Subcutaneous abdominal adipose tissue (tissue), 5 donors: ENCODE measurements around the gene SDF4.

Source experiments
- H3K27ac ChIP-seq: one replicate; pipeline ENCODE4 v1.7.0; 2013; ENCODE audit warnings: low read depth, mild to moderate bottlenecking, inconsistent platforms, low read length, moderate library complexity
- H3K27me3 ChIP-seq, 5 donors: one replicate each; pipeline ENCODE4 v1.7.0; 2013; ENCODE audit warnings: low read length in 5 of 5, inconsistent platforms in 1 of 5; ENCODE audit not compliant: control insufficient read depth in 5 of 5, insufficient read depth in 4 of 5
- H3K36me3 ChIP-seq, 5 donors: one replicate each; pipeline ENCODE4 v1.7.0; 2013; ENCODE audit warnings: low read length in 5 of 5; ENCODE audit not compliant: control insufficient read depth in 5 of 5, insufficient read depth in 5 of 5
- H3K4me1 ChIP-seq, 5 donors: one replicate each; pipeline ENCODE4 v1.7.0; 2013; ENCODE audit warnings: low read length in 5 of 5, mild to moderate bottlenecking in 3 of 5, moderate library complexity in 1 of 5; ENCODE audit not compliant: control insufficient read depth in 5 of 5, insufficient read depth in 5 of 5
- H3K4me3 ChIP-seq, 5 donors: one replicate each; pipeline ENCODE4 v1.7.0; 2013; ENCODE audit warnings: low read length in 5 of 5, low read depth in 1 of 5
- H3K9ac ChIP-seq, 5 donors: one replicate each; pipeline ENCODE4 v1.7.0; 2013; ENCODE audit warnings: low read length in 5 of 5, mild to moderate bottlenecking in 4 of 5, moderate library complexity in 3 of 5
- H3K9me3 ChIP-seq, 5 donors: one replicate each; pipeline ENCODE4 v1.7.0; 2013; ENCODE audit warnings: low read length in 5 of 5; ENCODE audit not compliant: control insufficient read depth in 5 of 5
- donor health status: healthy.
- donor health status: healthy.
- donor health status: healthy.
- donor health status: healthy.
- donor health status: healthy.

Gene SDF4

DNA sequence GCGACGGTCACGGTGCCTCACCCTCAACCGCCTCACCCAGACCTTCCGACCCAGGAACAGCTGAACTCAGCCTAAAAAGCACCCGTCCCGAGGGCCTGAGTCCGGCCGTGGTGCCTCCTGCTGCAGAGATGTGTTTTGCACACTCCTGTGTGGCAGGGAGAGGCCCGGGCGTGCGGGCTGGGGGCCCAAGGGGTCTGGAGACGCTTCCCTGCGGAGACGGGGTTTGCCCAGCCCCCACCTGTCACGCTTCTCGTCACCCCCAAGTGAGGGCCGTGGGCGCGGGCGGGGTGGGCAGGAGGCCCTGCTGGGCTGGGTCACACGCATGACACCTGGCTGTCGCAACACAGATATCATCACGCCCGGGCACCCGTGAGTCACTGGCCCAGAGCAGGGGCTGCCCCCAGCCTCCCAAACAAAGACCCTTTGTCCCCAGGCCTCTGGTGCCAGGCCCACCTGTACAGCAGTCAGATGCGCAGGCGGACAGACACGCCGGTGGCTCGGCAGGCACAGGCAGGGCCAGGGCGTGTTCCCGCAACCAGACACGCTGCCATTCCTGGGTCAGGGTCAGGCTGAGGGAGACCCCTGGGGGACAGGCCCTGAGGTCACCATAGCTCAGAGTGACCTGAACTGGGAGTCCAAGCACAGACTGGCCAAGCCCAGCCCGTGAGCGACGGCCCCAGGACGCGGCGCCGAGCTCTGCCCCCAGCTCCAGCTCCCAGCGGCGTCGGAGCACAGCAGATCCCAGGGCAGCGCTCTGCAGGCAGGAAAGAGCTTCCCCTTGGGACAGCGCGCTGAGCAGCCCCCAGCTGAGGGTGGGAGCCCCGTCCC lies 6.3 kb upstream of the SDF4 start:
- no peak overlapping the region for H3K9ac ChIP-seq
- peaks cover 0 to 14% (median 7%) of the 10 kb centered on the region in 5 donors for H3K36me3 ChIP-seq
- no peak overlapping the region for H3K4me3 ChIP-seq
- no peaks in the 10 kb centered on the region for H3K9me3 ChIP-seq
- H3K27me3 ChIP-seq = peaks cover 30 to 44% (median 36%) of the 10 kb centered on the region in 5 donors
- no peak overlapping the region for H3K27ac ChIP-seq
- peaks cover 0 to 15% (median 10%) of the 10 kb centered on the region in 5 donors for H3K4me1 ChIP-seq

DNA sequence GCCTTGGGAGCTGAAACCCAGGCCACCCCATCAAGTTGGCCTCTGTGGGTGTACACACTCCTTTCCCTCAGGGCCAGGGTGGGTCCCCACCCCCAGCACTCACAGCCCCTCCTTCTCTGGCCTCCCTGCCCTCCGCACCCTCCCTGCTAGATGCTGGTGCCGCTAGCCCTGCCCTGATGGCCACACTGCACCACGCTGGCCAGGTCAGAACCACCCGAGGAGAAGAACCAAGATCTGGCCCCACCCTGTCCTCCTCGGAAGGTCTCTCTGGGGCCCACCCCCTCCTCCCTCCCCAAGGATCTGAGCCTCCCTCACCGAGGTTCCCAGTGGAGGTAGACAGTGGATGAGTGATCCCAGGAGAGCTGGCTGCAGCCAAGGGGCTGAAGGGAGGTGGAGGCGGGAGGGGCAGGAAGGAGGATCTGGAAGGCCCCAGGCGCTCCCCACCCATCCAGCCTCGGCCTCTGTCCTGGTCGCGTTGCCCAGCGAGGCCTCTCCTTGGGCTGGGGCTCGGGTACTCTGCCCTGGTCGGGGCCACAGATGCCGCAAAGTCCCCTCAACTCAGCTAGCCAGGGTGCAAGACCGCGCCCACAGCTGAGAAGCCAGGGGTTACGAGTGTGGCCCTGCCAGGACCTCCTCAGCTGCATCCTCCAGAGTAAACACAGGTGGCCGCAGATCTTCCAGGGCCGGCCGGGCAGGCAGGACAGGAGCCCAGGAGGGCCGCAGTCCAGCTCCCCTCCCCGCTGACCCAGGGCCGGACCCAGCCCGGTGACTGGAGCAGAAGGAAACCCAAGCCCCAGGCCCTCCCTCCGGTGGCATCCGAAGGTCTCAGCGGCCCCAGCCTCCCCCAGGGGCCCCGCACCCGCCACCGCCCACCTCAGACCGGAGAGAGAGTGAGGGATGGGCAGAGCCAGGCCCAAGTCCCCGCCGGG lies 5.4 kb upstream of the SDF4 start:
- Histone ChIP-seq H3K4me3 (no peak overlapping the region), H3K9ac (no peak overlapping the region), H3K9me3 (peaks cover 0 to 4% (median 0%) of the 10 kb centered on the region in 5 donors), H3K27ac (no peak overlapping the region), H3K36me3 (peaks cover 0 to 14% (median 7%) of the 10 kb centered on the region in 5 donors), H3K27me3 (peaks cover 30 to 44% (median 36%) of the 10 kb centered on the region in 5 donors), H3K4me1 (peaks cover 0 to 19% (median 14%) of the 10 kb centered on the region in 5 donors)

DNA sequence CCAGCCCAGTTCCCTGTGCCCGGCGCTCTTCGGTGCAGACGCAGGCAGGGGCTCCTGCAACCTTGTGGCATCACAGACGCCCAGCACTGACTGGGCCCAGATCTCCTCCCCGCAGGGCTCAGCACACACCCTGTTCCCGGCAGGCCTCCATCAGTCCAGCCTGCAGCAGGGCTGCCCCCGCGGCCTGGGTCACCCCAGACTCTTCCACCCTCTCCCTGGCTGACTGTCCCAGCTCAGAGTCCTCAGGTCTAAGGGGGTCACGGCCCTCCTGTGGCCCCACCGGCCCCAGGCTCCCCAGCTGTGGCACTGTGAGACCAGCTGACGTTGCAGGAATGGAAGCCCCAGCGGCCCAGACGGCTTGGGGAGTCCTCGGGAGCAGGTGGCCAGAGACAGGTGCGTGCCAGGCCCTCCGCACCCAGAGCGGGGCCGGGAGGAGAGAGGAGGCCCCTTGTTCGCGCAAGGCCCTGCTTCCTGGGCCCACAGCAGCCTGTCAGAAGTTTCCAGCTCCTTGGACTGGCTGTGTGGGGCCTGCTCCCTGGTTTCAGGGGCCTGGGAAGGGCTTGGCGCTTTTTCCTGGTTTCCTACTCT lies 4.5 kb upstream of the SDF4 start:
- peaks cover 0 to 14% (median 7%) of the 10 kb centered on the region in 5 donors for H3K36me3 ChIP-seq
- H3K9me3 ChIP-seq = peaks cover 0 to 4% (median 0%) of the 10 kb centered on the region in 5 donors
- no peak overlapping the region for H3K27ac ChIP-seq
- H3K4me3 ChIP-seq = no peak overlapping the region
- peaks cover 30 to 42% (median 36%) of the 10 kb centered on the region in 5 donors for H3K27me3 ChIP-seq
- no peak overlapping the region for H3K9ac ChIP-seq
- H3K4me1 ChIP-seq = peaks cover 0 to 20% (median 16%) of the 10 kb centered on the region in 5 donors

DNA sequence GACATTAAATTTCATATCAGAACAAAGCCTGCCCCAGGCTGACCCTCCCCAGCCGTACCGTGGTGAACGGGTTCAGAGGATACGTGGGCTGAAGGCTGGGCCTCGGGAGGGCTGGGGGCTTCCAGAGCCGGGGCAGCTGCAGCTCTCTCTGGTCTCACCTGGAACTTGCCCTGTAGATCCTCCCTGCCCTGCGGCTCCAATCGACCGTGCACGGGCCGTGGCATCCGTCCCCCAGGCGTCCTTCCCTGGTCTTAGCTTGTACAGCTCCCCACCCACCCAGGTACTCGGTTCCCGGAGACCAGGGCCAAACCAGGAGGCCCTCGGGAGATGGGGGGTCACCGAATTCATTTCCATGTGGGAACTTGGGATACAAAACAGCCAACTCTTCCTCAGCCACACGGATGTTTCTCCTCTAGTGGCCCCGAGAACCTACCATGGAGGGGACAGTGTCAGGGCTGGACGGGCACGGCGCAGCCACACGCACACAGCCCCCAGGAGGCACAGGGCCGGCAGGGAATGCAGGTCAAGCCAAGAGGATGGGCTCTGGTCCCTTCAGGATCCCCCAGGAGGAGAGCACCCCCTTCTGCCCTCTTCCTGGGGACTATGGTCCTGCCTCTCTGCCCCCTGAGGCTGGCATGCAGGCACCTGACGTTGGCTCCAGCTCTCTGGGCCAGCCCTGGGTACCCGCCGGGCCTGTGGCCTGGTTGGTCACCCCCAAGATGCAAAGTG lies 3.4 kb upstream of the SDF4 start:
- H3K27ac ChIP-seq = no peak overlapping the region
- H3K4me1 ChIP-seq = peaks cover 4 to 31% (median 27%) of the 10 kb centered on the region in 5 donors
- H3K27me3 ChIP-seq = peaks cover 29 to 38% (median 30%) of the 10 kb centered on the region in 5 donors
- peaks cover 0 to 4% (median 0%) of the 10 kb centered on the region in 5 donors for H3K9me3 ChIP-seq
- peaks cover 0 to 14% (median 7%) of the 10 kb centered on the region in 5 donors for H3K36me3 ChIP-seq
- no peak overlapping the region for H3K9ac ChIP-seq
- H3K4me3 ChIP-seq = no peak overlapping the region

DNA sequence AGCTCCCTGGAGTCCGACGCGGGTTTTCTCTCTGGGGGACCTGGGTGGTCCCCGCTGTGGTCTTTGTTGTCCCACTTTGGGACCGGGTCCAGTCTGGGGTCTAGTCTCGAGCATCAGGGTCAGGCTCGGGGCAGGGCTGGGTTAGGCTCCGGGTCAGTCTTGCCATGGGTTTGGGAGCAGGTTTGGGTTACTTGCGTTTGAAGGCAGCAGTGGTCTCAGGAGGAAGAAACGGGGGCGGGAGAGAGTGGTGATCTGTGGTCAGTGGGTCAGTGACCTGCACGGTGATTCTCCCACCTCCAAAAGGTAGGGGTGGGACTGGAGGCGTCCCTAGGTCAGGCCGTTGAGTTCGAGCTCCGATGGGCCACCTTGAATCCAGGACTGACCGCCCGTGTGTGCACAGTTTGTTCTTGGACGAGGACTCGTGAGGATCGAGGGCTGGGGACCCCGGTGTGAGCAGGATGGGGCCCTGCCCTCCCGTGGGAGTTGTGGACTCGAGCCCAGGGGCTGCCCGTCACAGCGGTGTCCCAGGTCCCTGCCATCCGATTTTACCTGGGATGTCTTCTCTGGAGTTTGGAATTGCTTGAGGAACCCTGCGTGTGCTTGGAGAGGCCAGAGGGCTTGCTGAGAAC lies 2.5 kb upstream of the SDF4 start:
- H3K4me1 ChIP-seq = peaks cover 9 to 40% (median 35%) of the 10 kb centered on the region in 5 donors
- peaks cover 0 to 4% (median 0%) of the 10 kb centered on the region in 5 donors for H3K9me3 ChIP-seq
- peaks cover 0 to 17% (median 7%) of the 10 kb centered on the region in 5 donors for H3K36me3 ChIP-seq
- H3K27me3 ChIP-seq = peaks cover 20 to 30% (median 21%) of the 10 kb centered on the region in 5 donors
- no peak overlapping the region for H3K27ac ChIP-seq
- H3K4me3 ChIP-seq = no peak overlapping the region
- no peak overlapping the region for H3K9ac ChIP-seq

DNA sequence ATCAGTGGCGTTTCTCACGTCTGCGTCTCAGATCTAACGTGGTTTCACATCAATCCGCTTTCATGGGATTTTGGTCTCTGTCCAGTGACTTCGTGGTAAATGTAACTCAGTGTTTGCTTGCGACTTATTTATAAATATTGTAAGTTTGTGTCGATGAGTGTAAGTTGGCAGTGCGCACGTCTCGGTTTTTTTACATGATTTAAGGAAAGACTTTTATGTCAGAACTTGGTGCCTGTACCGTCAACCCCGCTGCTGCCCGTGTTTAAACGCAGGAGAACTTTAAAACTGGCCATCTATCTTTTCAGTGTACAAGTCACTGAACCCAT lies 1.7 kb upstream of the SDF4 start:
- no peak overlapping the region for H3K9ac ChIP-seq
- H3K27me3 ChIP-seq = peaks cover 13 to 22% (median 17%) of the 10 kb centered on the region in 5 donors
- peaks cover 0 to 22% (median 11%) of the 10 kb centered on the region in 5 donors for H3K36me3 ChIP-seq
- H3K27ac ChIP-seq = no peak overlapping the region
- H3K9me3 ChIP-seq = peaks cover 0 to 4% (median 0%) of the 10 kb centered on the region in 5 donors
- no peak overlapping the region for H3K4me3 ChIP-seq
- peaks cover 9 to 41% (median 35%) of the 10 kb centered on the region in 5 donors for H3K4me1 ChIP-seq

DNA sequence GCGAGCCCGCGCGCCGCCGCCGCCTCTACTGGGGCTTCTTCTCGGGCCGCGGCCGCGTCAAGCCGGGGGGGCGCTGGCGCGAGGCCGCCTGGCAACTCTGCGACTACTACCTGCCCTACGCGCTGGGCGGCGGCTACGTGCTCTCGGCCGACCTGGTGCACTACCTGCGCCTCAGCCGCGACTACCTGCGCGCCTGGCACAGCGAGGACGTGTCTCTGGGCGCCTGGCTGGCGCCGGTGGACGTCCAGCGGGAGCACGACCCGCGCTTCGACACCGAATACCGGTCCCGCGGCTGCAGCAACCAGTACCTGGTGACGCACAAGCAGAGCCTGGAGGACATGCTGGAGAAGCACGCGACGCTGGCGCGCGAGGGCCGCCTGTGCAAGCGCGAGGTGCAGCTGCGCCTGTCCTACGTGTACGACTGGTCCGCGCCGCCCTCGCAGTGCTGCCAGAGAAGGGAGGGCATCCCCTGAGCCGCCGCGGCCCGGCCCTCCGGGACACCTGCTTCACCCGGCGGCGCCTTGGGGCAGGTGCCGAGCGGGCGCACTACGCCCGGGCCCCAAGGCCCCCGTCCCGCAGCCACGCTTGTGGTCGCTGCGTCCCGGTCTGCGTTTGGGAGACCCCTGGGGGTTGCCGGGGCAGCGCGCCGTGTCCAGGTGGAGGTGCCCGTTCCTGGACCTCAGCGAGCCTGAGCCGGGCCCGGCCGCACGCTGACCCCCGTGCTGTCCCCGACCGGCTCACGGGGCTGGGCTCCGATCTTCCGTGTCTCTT lies 1.2 kb upstream of the SDF4 start:
- peaks cover 8 to 16% (median 11%) of the 10 kb centered on the region in 5 donors for H3K27me3 ChIP-seq
- no peak overlapping the region for H3K27ac ChIP-seq
- H3K4me1 ChIP-seq = peaks cover 9 to 41% (median 35%) of the 10 kb centered on the region in 5 donors
- H3K9me3 ChIP-seq = peaks cover 0 to 4% (median 0%) of the 10 kb centered on the region in 5 donors
- H3K36me3 ChIP-seq = peaks cover 0 to 28% (median 16%) of the 10 kb centered on the region in 5 donors
- no peak overlapping the region for H3K9ac ChIP-seq
- H3K4me3 ChIP-seq = peak overlapping the region in 4 of 5 donors; percentile 52 to 63 (median 58)

DNA sequence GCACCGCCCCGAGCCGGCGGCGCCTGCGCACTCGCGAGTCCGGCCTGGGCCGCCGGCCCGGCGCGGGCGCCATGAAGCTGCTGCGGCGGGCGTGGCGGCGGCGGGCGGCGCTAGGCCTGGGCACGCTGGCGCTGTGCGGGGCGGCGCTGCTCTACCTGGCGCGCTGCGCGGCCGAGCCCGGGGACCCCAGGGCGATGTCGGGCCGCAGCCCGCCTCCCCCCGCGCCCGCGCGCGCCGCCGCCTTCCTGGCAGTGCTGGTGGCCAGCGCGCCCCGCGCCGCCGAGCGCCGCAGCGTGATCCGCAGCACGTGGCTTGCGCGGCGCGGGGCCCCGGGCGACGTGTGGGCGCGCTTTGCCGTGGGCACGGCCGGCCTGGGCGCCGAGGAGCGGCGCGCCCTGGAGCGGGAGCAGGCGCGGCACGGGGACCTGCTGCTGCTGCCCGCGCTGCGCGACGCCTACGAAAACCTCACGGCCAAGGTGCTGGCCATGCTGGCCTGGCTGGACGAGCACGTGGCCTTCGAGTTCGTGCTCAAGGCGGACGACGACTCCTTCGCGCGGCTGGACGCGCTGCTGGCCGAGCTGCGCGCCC lies 501 bp upstream of the SDF4 start, which contains the start of gene B3GALT6:
B3GALT6 (plus strand) TSS at position 30 of the 588 bp plus-strand sequence; CDS start at position 72, 42 bp downstream.
- peak within 1 kb of the TSS; percentile 81 to 95 (median 92) for H3K4me3 ChIP-seq
- peak within 1 kb of the TSS; percentile 81 for H3K27ac ChIP-seq
- H3K36me3 ChIP-seq = peaks cover 0 to 34% (median 23%) of the 10 kb centered on the region in 5 donors
- H3K9ac ChIP-seq = peak within 1 kb of the TSS; percentile 65 to 98 (median 90)
- H3K9me3 ChIP-seq = peaks cover 0 to 4% (median 0%) of the 10 kb centered on the region in 5 donors
- H3K4me1 ChIP-seq = peaks cover 9 to 39% (median 30%) of the 10 kb centered on the region in 5 donors
- H3K27me3 ChIP-seq = peaks cover under 1 to 10% (median 6%) of the 10 kb centered on the region in 5 donors
